GM18868 (cell line): Measurements from ENCODE around the gene KIF16B.

ENCODE experiments used
- ATAC-seq: cut with Tn5 transposase; IDR thresholded peaks from one replicate; pipeline ENCODE4 v1.9.1; 2021; ENCODE audit warnings: mild to moderate bottlenecking, moderate library complexity; ENCODE audit not compliant: unreplicated experiment

Gene KIF16B

DNA sequence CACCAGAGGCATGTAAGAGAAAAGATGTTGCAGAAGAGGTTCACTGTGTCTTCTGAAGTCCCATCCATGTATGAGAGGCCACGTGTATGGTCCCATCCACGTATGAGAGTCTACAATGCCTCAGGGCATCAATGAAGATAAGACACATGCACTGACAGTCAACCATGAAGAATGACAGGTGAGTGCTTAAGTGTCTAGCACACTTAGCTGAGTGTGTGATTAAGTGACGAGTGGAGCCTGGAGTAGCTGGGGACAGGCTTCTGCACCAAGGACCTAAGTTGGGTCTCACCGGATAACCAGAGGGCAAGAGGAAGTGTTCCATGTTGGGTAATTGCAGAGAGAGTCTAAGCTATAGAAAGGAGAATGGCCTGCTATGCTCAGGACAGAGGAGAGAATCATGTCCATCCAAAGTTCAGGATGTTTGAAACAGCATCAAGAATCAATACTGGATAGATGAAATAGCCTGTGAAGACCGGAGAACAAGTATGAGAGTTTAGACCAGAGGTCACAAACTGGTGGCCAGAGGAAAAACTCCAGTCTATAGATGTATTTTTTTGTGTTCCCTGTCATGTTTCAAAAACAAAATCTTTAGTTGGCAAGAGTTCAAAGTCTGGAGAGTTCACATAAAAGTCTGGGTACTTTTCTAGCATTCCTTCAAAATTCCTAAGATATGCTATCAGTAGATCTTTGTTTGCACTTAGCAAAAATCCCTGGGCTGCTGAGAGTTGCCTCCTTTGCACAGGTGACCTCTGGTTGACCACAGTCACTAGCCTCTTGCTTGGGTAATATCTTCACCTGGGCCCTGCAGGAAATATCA is 165.8 kb downstream of the KIF16B start:
- no peak for ATAC-seq

DNA sequence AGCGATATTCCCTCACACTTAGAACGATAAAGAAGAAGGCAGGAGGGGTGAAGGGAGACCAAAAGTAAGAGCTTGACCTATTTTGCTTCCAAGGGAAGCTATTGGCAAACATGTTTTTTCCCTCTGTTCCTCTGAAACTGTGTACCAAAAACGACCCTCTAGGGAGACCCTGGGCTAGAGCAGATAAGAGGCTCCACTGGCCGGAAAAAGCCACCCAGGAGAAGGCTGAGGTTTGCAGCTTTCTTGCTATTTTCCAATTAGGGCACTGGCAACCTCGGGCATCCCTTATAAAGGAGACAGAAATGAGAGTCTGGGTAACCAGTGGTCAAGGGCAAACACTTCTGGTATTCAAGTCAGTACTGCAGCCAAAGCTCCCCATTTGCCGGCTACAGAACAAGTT is 168.0 kb downstream of the KIF16B start:
- no peak for ATAC-seq

DNA sequence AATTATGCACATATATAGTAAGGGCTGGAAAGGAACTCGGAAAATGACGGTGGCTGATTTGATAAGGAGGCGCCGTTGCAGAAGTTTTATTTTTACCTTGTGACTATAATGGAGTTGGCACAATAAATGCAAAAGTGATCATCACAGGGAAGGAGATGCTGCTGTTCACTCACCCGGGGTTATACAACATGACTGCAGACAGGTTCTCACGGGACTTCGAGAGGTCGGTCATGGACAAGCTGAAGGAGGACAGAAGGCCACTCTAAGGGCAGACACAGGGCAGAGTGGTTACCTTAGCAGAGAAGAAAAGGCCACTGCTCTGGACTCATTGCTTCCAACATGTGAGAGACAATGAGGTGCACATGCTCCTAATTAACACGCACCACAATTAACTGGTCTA is 168.6 kb downstream of the KIF16B start:
- ATAC-seq, result no peak

DNA sequence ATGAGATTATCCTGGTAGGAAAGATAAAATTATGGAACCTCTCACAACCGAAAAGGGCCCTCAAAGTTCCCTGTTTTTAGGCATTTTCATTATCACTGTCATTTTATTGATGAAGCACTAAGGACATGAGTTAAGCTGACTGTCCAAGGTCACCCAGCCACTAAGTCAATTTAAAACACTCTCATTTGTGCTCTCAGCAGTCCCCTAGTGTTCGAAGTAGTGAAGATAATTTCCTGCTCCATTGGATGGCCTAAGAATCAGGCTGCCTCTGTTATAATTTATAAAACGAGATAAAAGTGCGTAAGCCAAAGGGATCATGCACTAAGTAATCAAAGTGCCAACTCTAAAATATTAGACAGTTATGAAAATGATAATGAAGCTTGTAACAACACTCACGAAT is 169.1 kb downstream of the KIF16B start:
- no peak for ATAC-seq

DNA sequence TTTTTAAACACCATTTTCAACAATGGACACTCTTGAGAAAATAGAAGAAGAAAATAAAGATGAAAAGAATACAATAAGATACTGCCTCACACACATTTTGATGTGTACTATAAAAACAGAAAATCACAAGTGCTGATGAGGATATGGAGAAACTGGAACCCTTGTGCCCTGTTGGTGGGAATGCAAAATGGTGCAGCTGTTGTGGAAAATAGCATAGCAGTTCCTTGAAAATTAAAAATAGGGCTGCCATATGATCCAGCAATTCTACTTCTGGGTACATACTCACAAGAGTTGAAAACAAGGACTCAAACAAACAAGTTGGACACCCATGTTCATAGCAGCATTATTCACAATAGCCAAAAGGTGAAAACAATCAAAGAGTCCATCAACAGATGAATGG is 173.0 kb downstream of the KIF16B start:
- ATAC-seq, result no peak

DNA sequence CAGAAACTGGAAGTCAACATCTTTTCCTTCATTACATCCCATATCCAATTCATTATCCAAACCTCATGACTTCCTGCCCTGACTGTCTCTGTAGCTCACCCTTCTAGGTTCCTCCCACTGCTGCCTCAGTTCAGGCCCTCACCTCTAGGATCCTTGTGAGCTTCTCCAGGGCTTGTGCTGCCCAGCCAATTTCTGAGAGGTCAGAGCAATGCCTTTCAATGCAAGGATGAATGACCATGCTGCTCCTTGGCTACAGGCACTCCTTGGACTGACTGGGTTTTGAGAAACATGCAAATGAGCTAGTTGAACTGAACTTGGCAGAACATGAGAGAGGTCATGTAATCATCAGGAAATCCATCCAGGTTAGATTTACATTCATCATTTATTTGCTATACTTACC is 173.4 kb downstream of the KIF16B start:
- ATAC-seq, result no peak

DNA sequence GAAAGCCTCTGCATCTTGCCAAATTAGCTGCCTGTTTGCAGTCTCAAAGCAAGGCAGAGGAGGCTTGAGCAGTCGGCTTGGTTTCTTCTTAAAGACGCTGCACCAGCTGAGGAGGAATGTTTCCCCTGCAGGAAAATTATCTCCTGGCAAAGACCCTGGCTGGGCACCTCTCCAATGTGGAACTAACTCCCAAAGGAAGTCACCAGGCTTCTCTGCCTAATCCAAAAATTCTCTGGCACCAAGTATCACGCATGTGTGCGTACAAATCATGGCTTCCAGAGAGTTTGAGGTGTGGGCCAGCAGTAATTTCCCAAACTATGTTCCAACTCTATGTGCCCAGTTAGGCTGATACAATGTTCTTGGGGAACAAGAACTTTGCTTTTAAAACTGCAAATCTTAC is 176.2 kb downstream of the KIF16B start:
- no peak for ATAC-seq

DNA sequence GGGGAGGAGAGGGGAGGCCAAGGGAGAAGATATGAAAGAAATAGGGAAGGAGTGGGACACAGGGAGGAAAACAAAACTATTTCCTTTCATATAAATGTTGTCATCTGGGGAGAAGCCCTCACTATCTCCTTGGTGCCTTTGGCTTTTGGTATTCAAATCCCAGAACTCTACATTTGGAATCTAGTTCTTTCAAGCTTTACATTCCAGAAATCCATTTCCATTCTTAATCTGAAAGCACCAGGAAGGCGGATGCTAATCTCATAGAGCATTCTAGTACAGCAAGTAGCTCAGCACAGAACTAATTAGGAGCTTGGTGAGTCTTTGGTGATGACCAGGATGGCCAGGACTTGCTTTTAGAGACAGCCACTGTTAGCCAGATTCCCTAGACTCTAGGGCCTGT is 177.9 kb downstream of the KIF16B start:
- no peak for ATAC-seq

DNA sequence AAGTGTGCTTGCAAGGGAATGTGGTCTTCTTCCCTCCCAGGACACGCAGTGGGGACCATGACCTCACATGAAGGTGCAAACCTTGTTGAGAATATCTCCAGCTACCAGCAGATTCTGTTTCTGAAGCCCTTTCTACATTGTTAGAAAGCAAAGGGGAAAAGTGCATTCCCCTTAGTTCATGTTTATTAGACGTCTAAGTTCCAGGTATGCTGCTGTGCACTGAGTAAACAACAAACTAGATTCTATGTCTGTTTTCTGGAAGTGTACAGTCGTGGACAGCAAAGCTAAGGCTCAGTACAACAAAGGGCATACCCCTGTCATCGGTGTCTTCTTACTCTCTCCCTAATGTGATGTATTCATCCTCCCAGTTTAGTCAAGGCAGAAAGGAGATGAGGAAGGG is 178.5 kb downstream of the KIF16B start:
- ATAC-seq, result no peak

DNA sequence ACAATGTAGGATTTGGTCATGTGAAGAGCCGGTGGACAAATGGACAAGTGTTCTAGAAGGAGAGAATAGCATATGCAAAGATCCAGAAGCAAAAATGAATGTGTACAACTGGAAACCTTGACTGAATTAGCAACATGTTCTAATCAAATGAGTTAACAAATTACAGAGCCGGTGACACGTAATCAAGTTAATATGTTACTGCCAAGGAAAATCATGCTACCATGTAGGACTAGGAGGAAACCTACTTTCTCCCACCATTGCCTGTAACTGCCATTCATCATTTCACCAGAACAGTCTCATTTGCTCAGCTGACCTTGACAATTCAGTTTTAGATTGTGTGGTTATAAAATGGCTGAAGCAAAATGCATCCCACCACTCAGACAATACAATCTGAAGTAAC is 179.4 kb downstream of the KIF16B start:
- ATAC-seq, result no peak

DNA sequence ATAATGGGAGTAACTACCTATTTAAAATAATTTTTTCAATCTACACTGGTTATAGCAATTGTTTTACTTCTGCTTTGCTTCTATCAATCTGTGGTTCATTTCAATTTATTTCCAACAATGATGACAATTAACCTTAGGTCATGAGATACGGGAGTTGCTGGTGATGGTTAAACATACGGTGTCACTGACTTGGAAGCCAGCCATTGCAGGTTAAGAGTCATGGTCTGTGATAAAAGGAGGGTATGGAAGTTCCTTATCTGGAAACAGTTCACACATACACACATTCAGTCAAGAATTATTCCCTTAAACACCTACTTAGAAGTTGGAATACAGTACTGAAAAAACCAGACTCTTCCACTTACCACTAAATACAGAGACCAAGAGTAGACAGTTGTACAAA is 180.0 kb downstream of the KIF16B start:
- no peak for ATAC-seq

DNA sequence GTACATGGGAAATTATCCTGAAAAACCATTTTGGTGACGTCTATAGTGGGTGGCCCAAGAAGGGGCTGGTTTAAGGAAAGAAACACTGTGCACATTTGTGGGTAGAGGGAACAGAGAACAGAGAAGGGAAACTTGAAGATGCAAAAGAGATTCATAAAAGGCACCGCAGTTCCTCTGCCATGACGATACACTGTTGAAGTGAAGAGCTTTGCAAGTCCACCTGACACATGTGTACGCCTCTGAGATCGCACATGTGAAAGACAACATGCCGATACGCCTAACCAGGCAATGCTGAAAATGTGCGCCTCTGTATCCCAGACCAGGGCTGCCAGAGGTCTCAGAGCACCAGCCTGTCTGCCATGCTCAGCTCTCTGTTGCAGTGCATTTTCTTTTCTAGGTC is 180.9 kb downstream of the KIF16B start:
- ATAC-seq, result peak; percentile 96

DNA sequence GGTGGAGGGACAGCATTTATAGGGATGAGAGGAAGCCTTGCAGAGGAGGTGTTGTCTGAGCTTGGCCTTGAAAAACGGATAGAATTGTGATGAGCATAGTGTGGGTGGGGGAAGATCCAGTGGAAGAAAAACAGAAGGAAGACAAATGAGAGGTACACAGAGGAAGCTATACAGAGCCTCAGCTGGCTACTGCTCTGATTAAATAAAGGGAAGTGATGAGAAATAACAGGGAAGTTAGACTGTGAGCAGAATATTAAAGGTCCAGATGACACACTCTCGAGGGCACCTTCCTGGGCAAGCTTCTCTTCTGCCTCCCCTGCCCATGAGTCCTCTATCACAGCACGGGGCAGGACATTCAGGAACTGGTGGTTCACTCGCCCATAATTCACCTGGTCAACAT is 182.3 kb downstream of the KIF16B start:
- no peak for ATAC-seq

DNA sequence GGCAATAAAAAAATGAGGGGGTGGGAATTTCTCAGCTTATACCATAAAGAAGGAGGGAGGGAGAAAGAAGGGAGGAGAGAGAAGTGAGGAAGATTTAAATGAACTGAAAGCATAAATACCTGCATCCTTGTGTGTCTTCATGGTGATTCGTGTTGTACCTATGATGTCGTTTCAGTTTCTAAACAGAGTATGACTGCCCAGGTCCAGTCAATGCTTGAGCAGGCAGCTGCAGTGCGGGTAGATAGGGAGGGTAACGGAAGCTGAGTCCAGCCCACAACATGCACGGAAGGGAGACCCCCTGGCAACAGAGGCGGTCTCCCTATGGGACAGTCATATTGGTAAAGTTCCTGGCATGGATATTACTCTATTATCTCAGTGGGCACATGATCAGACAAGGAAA is 184.5 kb downstream of the KIF16B start:
- ATAC-seq, result no peak

DNA sequence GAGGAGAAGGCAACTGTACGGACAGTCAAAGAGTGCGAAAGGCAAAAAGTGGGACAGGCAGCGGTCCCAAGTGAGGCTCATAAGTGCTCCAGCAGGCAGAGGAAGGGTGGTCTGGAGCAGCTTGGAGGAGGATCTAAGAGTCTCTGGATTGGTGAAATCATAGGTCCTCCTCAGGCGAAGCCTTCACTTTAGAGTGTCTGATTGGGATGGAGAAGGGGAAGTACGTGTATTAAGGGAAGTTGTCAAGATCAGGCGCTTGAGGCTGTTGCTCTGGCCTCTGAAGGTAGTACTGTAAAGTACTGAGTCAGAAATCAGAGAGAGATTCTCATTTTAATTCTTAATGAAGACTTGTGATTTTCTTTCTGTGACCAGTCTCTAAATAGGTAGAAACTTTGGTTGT is 185.6 kb downstream of the KIF16B start:
- no peak for ATAC-seq

DNA sequence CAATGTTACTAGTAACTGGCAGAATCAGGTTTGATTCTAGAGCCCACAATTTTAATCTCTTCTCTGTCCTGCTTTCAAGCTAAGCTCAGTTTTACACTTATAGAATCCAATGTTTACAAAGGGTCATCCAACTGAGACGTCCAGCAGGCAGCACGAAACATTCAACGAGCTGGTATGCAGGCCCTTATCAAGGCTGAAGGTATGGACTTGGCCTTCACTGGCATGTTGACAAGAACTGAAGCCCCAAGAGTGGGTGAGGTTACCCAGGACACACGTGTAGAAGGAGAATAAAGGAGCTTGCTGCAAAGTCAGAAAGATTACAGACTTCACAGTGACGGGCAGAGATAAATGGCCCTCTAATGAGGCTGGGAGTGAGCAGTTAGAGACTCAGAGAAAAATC is 187.4 kb downstream of the KIF16B start:
- ATAC-seq, result no peak

DNA sequence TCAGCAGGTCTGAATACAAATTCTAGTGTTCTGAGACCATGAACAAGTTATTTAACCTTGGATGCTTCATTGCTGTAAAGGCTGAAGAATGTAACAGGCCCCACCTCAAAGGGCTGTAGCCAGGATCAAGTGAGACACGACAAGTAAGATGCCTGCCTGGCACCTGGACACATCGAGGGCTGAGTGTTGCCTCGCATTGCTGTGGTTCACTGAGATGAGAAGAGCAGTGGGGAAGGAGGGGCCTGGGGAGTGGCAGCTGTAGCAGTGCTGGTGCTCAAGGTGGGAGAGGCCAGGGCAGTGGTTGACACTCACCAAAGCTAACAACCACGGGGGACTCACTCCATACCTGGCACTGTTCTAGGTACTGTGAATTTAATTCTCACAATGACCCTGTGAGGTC is 187.8 kb downstream of the KIF16B start:
- ATAC-seq, result no peak

DNA sequence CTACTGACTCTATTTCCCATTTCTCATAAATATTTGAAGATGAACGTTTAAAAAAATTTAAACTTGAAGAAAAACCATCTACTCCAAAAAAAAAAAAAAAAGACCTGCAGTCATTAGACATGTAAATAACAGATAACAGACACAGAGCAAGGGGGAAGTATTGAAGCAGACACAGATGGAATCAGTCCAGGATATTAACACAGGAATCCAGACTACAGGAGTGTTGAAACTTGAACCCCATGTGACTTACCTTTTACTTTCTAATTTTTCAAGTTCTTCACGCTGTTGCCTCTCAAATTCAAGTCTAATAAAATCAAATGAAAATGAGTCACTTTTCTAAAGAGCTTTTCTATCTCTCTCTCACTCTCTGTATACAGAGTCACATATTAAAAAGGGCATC is 191.8 kb downstream of the KIF16B start:
- ATAC-seq, result no peak

DNA sequence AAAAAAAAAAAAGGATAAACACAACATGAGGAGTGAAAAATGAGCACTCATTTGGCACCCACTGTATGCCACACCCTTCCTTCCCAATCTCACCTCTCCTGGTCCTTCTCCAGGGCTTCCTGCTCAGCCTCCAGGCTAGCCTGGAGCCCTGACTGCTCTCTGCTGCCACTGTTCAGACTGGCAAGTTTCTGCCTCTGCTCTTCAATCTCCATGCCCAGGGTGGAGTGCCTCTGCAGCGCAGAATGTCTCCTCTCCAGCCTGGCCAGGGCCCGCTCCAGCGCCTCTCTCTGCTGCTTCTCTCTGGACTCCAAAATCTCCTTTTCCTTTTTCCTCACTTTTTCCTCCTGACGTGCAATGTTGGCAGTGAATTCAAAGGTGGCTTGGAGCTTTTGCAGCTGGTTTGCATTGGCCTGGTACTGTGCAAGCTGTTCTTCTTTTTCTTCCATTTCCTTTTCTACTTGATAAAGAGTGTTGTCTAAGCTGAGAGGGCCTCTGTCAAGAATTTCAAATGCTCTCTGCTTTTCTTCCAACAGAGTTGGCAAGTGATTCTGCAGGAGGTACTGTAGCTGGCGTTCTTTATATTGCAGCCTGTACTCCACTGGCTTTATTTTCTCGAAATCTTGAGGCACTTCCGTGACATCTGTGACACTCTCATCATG is 194.4 kb downstream of the KIF16B start:
- ATAC-seq, result no peak

DNA sequence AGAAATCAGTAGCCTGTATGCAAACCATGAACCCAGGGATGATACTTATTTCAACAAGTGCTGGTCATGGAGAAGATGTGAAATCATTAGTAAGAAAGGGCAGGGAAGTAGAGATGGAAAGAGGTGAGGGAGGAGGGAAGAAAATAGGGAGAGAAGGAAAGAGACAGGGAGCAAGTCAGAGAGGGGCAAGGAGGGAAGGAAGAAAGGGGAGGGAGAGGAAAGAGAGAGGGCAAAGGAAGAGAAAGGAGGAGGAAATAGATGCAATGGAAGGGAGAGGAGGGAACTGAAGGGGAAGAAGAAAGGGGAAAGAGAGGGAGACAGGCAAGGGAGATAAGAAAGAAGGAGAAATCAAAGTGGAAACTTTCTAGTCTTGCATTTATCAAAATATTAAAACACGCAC is 195.1 kb downstream of the KIF16B start:
- ATAC-seq, result no peak

DNA sequence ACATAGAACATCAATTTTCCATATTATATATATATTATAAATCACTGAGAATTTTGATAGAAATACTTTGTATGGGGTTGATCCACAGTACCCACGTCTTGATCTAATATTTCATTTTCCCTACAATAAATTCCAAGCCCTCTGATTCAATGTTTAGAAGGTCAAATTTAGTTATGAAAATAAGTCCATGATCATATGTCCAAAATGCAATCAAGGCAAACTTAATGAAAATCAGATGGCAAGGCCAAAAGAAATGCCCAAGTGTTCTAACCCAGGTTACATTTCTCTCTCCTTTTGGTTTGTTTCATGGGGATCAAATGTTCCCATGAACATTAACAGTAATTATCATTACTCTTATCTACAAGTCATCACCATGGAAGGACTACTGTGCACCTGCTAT is 203.8 kb downstream of the KIF16B start:
- no peak for ATAC-seq

DNA sequence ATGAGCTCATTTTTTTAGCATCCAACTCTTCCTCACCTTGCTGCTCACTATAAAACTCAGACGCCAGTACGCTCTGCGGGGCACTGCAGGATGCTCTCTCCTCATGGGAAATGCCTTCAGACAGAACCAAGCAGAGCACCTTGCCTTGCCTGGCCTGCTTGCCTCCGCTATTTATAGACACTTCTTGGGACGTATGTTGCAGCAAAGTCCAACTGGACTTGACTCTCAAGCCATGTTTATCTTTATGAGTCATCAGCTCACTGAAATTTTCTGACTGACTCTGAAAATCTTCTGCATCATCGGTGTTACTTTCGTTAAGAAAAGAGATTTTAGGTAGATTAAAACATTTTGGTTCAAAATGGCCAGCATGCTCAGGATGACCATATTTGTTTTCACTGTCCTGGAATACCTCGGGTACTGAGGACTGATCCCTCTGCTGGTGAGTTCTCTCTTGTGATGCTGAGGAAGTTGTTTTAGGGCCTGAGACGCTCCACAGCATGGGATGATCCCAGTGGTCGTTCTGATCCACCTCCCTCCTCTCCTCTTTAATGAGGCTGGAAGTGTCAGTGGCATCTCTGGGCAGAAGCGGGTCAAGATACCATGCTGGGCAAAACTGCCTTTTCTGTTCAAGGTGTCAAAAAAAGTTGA is 204.5 kb downstream of the KIF16B start:
- ATAC-seq, result no peak
